Measurements from ENCODE around the gene USP47. TPM values are rescaled to one million over a fixed set of nuclear protein-coding genes. Genes with fewer than 3 reads are reported as not detected.

Gene USP47
- total RNA-seq, 4 donors from 2014 or later: 84.4 to 222 (median 97.6) TPM

DNA sequence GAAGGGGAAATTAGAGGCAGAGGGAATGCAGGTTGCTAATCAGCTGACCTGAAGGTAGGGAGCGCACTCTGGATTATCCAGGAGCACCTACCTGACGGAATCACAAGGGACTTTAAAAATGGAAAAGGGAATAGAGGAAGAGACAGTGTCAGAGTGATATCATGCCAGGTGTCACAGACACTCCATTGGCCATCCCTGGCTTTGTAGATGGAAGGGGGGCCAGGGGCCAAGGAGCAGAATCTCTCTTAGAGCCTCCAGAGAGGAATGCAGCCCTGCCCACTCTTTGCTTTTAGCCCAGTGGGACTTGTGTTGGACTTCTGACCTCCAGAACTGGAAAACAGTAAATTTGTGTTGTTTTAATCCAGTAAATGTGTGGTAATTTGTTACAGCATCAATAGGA, 128.8 kb downstream of the USP47 start:
- in situ Hi-C loops (cut with MboI; ENCODE audit: low sequenced_read_pairs in 4 of 4) (no loop called here), intact Hi-C loops (cut with DNase I; ENCODE audit: low total_unique reads) (loop anchor here (5.0 kb wide), 1 partner anchor 37 kb away; the partner anchor contains the start of gene DKK3)
- Histone ChIP-seq H3K27ac (no peak overlapping the region), H3K4me3 (no peak overlapping the region), H3K27me3 (no peaks in the 10 kb centered on the region), H3K9me3 (no peaks in the 10 kb centered on the region), H3K4me1 (peaks cover 20 to 22% of the 10 kb centered on the region in 2 donors), H3K36me3 (no peaks in the 10 kb centered on the region)
- TF ChIP-seq POLR2A (IDR thresholded peaks at IDR 0.05): no peak
- no peak for TF ChIP-seq CTCF (IDR thresholded peaks at IDR 0.05 in 4 of 5, conservative IDR thresholded peaks at IDR 0.05 in 1 of 5)
- no peak for ATAC-seq
- no peak for DNase-seq

DNA sequence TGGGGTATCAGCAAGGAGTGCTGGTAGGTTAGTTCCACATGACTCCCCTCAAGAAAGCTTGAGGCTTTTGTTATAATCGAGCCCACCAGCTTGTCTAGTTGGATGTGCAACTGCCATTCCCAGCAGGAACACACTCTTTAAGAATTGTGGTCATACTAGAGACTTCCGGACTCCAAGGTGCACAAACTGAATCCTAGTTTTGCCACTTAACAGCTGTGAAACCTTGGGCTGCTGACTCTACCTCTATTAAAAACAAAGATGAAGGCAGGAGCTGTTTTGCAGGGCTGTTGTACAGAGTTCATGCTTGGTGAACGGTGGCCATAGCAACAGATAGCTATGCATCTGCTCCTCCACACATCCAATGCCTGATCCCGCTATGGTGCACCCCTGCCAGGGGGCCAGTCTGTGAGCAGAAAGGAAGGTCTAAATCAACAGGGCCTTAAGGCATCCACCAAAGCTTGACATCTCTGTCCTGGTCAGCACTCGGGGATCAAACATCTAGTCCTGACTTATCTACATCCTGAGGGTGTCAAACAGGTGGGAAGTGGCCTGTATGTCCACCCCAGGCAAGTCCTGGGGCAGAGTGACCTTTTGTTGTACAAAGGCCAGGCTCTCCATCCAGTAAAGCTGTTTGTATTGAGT, 130.3 kb downstream of the USP47 start:
- H3K27me3 ChIP-seq: no peaks in the 10 kb centered on the region
- DNase-seq (no peak), ATAC-seq (no peak)
- TF ChIP-seq POLR2A (IDR thresholded peaks at IDR 0.05) (no peak), CTCF (IDR thresholded peaks at IDR 0.05 in 4 of 5, conservative IDR thresholded peaks at IDR 0.05 in 1 of 5) (no peak)
- H3K9me3 ChIP-seq: no peaks in the 10 kb centered on the region
- H3K4me3 ChIP-seq: no peak overlapping the region
- H3K27ac ChIP-seq: no peak overlapping the region
- intact Hi-C loops (cut with DNase I; ENCODE audit: low total_unique reads) (loop anchor here (5.0 kb wide), 1 partner anchor 35 kb away; the partner anchor contains the start of gene DKK3), in situ Hi-C loops (cut with MboI; ENCODE audit: low sequenced_read_pairs in 4 of 4) (no loop called here)
- no peaks in the 10 kb centered on the region for H3K36me3 ChIP-seq
- peaks cover 28 to 32% of the 10 kb centered on the region in 2 donors for H3K4me1 ChIP-seq

DNA sequence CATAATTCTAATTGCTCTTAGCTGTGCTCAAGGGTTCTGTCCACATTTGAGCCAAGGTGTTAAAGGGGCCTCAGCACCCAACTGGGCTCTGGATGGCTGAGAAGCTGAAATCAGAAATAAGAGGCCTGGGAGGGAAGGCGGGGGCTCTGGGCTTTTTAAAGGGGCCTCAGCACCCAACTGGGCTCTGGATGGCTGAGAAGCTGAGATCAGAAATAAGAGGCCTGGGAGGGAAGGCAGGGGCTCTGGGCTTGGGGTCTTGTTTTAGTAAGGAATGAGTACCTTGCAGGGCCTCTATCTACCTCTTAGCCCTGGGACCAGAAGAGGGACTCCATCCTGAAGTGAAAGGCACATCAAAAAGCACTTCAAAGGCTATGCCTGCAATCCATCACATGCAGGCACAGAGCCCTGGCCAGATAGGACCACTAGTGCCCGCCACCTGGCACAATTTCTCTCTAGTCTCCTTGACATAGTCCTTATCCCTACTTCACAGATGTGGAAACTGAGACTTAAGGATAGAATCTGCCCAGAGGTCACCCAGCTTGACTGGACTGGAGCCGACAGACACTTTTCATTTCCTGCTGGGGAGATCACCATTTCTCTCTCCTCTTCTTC, 131.1 kb downstream of the USP47 start:
- Histone ChIP-seq H3K9me3 (no peaks in the 10 kb centered on the region), H3K27ac (peak overlapping the region; percentile 15 to 70 (median 41)), H3K36me3 (no peaks in the 10 kb centered on the region), H3K4me1 (peaks cover 36 to 38% of the 10 kb centered on the region in 2 donors), H3K4me3 (no peak overlapping the region), H3K27me3 (no peaks in the 10 kb centered on the region)
- in situ Hi-C loops (cut with MboI; ENCODE audit: low sequenced_read_pairs in 4 of 4) (no loop called here), intact Hi-C loops (cut with DNase I; ENCODE audit: low total_unique reads) (loop anchor here (5.0 kb wide), 1 partner anchor 34 kb away; the partner anchor contains the start of gene DKK3)
- ATAC-seq: peak in 1 of 2 donors; percentile 13
- TF ChIP-seq CTCF (IDR thresholded peaks at IDR 0.05 in 4 of 5, conservative IDR thresholded peaks at IDR 0.05 in 1 of 5): no peak
- TF ChIP-seq POLR2A (IDR thresholded peaks at IDR 0.05): no peak
- DNase-seq: no peak

GRCh38 chr11:11973361-11973800, 131.6 kb downstream of the USP47 start:
- peak overlapping the region; percentile 15 to 70 (median 41) for H3K27ac ChIP-seq
- no peak overlapping the region for H3K4me3 ChIP-seq
- DNase-seq: peak; percentile 31 to 57
- no peaks in the 10 kb centered on the region for H3K9me3 ChIP-seq
- no peaks in the 10 kb centered on the region for H3K36me3 ChIP-seq
- H3K4me1 ChIP-seq: peaks cover 39 to 42% of the 10 kb centered on the region in 2 donors
- in situ Hi-C loops (cut with MboI; ENCODE audit: low sequenced_read_pairs in 4 of 4): no loop called here
- intact Hi-C loops (cut with DNase I; ENCODE audit: low total_unique reads): loop anchor here (5.0 kb wide), 1 partner anchor 34 kb away; the partner anchor contains the start of gene DKK3
- peak; percentile 82 to 87 for ATAC-seq
- no peaks in the 10 kb centered on the region for H3K27me3 ChIP-seq
- TF ChIP-seq POLR2A (IDR thresholded peaks at IDR 0.05) (no peak), CTCF (IDR thresholded peaks at IDR 0.05 in 4 of 5, conservative IDR thresholded peaks at IDR 0.05 in 1 of 5) (no peak)

Measured in gastrocnemius medialis (tissue), 4 donors.